GM12865 (cell line): Measurements from ENCODE around the gene DUSP28.

Experiments
- DNase-seq: peaks from one replicate; pipeline ENCODE4 v3.0.0; 2010; ENCODE audit warnings: low read depth
- H3K4me3 ChIP-seq: 2 replicates; pipeline ENCODE4 v1.5.1; 2011; ENCODE audit warnings: mild to moderate bottlenecking, low read depth, low read length, control low read depth
- TF ChIP-seq, protein P1 (sequence below): IDR thresholded peaks from 2 replicates; pipeline ENCODE4 v1.5.1; 2011; ENCODE audit warnings: low read length, control low read depth, low read depth, inconsistent platforms; ENCODE audit not compliant: insufficient read depth; ENCODE audit errors: missing control alignments

Gene DUSP28

DNA sequence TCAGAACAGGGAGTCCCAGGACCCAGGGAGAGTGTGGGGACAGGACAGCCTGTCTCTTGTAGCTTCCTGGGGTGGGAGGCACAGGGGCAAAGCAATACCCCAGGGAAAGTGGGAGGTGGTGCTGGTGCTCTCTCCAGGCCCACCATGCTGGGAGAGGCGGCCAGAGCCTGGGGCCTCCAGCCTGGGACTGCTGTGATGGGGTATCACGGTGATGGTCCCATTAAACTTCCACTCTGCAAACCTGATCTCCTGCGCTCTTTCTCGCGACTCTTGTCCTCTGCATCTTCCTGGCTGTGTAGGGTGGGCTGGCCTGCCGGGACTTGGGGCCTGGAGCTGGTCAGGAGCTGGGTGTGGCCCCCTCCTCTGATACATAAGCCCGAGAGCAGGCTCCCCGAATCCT, 18.3 kb downstream of the DUSP28 start:
- no peak overlapping the region for H3K4me3 ChIP-seq
- TF ChIP-seq, protein P1, sequence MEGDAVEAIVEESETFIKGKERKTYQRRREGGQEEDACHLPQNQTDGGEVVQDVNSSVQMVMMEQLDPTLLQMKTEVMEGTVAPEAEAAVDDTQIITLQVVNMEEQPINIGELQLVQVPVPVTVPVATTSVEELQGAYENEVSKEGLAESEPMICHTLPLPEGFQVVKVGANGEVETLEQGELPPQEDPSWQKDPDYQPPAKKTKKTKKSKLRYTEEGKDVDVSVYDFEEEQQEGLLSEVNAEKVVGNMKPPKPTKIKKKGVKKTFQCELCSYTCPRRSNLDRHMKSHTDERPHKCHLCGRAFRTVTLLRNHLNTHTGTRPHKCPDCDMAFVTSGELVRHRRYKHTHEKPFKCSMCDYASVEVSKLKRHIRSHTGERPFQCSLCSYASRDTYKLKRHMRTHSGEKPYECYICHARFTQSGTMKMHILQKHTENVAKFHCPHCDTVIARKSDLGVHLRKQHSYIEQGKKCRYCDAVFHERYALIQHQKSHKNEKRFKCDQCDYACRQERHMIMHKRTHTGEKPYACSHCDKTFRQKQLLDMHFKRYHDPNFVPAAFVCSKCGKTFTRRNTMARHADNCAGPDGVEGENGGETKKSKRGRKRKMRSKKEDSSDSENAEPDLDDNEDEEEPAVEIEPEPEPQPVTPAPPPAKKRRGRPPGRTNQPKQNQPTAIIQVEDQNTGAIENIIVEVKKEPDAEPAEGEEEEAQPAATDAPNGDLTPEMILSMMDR, result no peak
- no peak for DNase-seq

DNA sequence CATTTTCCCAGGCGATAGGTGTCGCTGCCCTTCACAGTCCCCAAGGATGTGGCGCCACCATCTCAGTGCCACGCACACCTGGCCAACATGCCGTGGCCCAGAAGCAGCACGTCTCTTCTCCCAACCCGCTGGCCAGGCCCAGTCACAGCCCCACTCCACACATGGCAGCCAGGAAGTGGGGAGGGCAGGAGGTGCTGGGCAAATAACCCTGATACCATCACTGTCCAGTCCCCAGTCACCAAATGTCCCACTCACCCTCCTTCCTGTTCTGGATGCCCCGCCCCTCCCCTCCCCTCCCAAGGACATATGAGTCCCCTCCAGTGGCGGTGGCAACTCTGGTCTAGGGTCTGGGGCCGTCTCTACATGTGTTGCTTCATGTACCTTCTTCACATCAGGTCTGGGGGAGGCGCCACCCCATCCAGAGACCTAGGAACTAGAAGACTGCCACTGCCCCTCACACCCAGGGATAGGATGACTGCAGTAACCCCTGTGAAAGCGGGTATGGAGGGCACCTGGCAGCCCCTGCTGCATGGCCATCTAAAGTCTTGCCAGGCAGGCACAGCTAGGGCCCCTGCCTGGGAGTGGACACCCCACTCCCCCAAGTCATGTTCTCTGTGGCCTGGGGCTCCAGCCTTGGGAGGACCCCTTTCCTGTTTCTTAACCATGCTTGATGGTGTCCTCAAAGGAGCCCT, 19.1 kb downstream of the DUSP28 start:
- TF ChIP-seq, protein P1, result no peak
- no peak for DNase-seq
- no peak overlapping the region for H3K4me3 ChIP-seq

DNA sequence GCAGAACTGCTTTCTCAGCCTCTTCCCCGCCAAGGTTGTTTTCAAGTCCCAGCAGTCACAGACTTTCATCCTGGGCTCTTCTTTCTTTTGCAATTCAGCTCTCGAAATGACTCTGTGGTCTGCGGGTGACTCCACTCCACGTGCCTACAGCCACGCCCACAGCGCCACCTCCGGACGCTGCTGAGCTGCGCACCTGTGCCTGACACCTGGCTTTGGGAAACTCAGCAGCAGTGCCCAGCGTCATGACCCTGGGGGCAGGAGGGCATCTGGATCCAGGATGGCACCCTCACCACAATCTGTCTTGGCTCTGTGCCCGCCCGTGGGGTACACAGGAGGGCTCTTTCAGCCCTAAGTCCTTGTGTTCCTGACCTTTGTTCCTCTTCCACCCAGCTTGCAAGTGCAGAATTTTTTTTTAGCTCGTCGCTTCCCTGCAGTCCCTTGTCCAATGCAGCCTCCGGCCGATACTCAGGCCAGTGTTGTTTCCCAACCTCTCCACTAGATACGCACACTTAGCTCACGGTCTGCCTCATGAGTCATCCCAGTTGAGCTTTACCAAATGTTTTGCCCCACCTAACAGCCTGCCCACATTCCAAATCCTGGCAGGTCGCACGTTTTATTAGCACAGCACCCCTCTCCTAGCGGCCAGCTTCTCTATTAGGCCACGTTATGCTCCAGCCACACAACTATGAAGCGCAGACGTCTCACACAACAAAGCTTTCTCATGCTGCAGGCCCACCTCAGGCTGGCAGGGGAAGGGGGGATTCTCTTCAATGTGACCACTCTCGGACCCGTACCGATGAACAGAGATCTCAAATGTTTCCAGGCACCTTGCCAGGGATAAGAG, 19.8 kb downstream of the DUSP28 start:
- DNase-seq, result peak; percentile 92
- H3K4me3 ChIP-seq, result no peak overlapping the region

DNA sequence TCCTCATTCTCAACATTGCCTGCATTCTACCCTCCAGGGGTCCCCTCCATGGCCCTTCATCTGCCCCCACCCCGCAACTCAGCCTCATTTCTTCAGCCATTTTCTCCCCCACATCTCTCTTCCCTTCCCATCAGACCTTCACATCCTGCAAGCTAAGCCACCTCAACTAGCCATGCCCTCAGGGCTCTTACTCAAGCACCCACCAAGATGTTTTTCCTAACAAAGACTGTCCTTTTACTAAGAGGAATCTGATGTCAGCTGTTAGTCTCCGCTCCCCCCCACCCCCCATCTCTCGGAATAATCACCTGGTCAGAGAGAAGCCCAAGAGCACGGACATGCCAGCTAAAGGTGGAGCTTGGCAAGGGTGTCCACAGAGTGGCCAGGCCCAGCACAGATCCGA, 21.7 kb downstream of the DUSP28 start:
- TF ChIP-seq, protein P1, result no peak
- H3K4me3 ChIP-seq, result no peak overlapping the region
- no peak for DNase-seq

More for the DNA sequence above, 19.8 kb downstream of the DUSP28 start:
- TF ChIP-seq, protein P1, result peak; percentile 70

DNA sequence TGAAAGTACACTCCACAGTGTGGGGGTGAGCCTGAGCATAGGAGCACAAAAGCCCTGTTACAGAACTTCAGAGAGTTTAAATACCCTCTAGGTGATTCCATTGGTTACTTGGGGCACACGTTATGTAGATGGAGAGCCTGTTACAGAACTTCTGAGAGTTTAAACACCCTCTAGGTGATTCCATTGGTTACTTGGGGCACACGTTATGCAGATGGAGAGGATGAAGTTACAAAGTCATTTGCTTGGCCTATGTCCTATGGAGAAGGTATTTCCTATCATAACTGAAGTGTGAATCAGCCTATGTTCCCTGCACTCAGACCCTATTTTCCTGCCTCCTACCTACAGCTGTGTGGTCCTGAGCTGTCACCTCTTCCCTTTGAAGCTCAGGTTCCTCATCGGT, 22.6 kb downstream of the DUSP28 start:
- DNase-seq, result no peak
- no peak overlapping the region for H3K4me3 ChIP-seq
- TF ChIP-seq, protein P1, result no peak

DNA sequence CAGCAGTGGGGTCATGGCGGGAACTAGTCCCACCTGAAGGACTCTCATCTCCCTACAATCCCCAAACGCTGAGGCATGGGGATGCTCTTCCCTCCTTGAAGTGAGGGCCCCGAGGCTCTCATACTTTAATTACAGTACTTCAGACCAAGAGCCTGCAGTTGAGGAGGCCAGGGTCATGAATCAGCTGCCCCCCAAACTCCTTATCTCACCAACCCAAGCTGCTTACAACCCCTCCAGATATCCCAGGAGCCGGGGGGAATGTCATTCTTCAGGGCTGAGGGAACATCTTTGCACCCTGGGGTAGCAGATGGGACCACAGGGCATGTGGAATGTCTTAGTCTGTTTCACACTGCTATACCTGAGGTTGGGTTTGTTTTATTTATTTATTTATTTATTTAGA, 23.6 kb downstream of the DUSP28 start:
- DNase-seq, result no peak
- peak overlapping the region; percentile 38 for H3K4me3 ChIP-seq
- TF ChIP-seq, protein P1, result no peak
